ENCODE data around the gene DNAJC21.
"Not testable (repeated sequence)": the region's sequence is repeated elsewhere in the genome, so short reads cannot be mapped to it uniquely, and the experiment has no call there.

DNAJC21 gene

GRCh38 chr5:34918025-34918424, 11.3 kb upstream of the DNAJC21 start:
- DNase-seq (ENCODE audit: low read depth), result no peak
- TF ChIP-seq, protein P1, sequence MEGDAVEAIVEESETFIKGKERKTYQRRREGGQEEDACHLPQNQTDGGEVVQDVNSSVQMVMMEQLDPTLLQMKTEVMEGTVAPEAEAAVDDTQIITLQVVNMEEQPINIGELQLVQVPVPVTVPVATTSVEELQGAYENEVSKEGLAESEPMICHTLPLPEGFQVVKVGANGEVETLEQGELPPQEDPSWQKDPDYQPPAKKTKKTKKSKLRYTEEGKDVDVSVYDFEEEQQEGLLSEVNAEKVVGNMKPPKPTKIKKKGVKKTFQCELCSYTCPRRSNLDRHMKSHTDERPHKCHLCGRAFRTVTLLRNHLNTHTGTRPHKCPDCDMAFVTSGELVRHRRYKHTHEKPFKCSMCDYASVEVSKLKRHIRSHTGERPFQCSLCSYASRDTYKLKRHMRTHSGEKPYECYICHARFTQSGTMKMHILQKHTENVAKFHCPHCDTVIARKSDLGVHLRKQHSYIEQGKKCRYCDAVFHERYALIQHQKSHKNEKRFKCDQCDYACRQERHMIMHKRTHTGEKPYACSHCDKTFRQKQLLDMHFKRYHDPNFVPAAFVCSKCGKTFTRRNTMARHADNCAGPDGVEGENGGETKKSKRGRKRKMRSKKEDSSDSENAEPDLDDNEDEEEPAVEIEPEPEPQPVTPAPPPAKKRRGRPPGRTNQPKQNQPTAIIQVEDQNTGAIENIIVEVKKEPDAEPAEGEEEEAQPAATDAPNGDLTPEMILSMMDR (IDR thresholded peaks at IDR 0.05; ENCODE audit: low read depth, low read length, missing control alignments), result no peak
- H3K4me3 ChIP-seq (ENCODE audit: low read depth, low read length), result no peak overlapping the region; the same call in 1 of the 2 replicates

GRCh38 chr5:34919077-34919476, 10.3 kb upstream of the DNAJC21 start:
- TF ChIP-seq, protein P1 (IDR thresholded peaks at IDR 0.05; ENCODE audit: low read depth, low read length, missing control alignments), result no peak
- no peak overlapping the region for H3K4me3 ChIP-seq (ENCODE audit: low read depth, low read length)
- DNase-seq (ENCODE audit: low read depth), result no peak

DNA sequence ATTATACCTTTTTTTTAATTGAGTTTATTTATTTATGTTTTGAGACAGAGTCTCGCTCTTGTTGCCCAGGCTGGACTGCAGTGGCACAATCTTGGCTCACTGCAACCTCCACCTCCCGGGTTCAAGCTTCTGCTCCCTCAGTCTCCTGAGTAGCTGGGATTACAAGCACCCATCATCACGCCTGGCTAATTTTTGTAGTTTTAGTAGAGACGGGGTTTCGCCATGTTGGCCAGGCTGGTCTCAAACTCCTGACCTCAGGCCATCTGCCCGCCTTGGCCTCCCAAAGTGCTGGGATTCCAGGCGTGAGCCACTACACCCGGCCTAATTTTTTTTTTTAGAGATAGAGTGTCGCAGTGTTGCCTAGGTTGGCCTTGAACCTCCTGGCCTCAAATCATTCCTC, 6.1 kb upstream of the DNAJC21 start:
- not testable (repeated sequence) for DNase-seq (ENCODE audit: low read depth); H3K4me3 ChIP-seq (ENCODE audit: low read depth, low read length)

DNA sequence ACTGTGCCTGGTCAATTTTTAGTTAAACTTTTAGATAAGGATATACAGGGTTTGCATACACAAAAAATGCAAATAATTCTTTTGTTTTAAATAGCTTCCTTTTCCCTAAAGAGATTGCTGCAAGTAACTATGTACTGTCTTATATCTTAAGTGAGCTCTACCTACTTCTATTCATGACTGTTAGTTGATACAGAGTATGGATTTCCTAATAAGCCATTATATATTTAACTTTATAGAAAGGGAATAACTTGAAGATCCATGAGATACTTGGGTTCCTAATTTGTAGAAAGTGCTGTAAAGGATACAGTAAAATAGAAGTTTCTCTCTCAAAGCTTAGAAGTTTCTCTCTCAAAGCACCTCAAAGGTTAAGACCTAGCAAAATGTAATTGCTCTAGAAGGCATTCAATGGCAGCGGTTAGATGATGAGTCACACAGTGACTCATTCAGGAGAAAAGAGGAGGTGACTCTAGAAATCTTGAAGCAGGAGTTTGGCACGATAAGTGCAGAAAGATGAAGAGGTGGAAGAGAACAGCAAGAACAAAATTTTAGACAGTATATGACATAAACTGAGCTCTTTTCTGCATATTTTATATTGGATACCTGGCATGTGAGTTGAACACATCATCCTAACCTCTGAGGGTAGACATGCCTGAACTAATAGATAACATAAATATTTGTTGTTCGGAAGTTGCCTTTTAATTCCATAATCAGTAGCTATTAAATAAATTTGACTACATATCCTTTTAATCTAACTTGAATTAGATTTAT, 5.5 kb upstream of the DNAJC21 start:
- no peak for DNase-seq (ENCODE audit: low read depth)
- no peak overlapping the region for H3K4me3 ChIP-seq (ENCODE audit: low read depth, low read length)
- TF ChIP-seq, protein P1 (IDR thresholded peaks at IDR 0.05; ENCODE audit: low read depth, low read length, missing control alignments), result no peak

DNA sequence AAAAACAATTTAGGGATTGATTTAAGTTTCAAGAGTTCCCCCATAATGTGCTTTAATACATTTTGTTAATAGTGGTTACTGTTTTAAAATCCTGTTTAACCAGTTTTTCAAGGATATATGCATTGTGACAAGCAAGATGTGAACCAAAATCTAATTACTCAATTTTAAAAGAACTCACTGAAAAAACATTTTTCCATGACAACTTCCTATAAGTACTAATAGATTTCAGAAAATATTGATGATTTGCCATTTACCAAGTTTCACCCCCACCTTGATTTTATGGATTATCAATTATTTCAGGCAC, 4.9 kb upstream of the DNAJC21 start:
- TF ChIP-seq, protein P1 (IDR thresholded peaks at IDR 0.05; ENCODE audit: low read depth, low read length, missing control alignments), result no peak
- DNase-seq (ENCODE audit: low read depth), result no peak
- no peak overlapping the region for H3K4me3 ChIP-seq (ENCODE audit: low read depth, low read length)

DNA sequence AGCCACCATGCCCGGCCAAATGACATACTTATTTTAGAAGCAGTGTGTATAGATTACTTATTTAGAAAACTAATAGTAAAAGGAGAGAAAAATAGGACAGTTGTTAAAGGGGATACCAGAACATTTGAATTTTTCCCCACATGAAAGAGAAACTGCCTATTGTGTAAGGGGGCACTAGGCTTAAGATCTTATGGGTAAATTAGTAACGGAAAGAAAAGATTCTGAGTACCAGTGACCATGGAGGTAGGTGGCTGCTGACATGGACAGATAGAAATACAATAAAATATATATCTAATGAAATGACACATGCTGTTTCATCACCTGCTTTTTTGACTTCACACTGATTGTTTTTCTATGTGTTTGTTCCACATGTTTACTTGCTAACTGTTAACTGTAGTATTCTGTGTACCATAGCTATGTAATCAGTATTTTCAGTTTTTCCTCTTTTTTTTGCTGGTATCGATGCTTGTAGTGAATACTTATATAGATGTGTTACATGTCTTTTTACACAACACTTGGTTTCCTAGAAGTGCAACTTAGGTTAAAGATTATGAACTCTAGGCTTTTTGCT, 3.0 kb upstream of the DNAJC21 start:
- DNase-seq (ENCODE audit: low read depth), result no peak
- H3K4me3 ChIP-seq (ENCODE audit: low read depth, low read length), result no peak overlapping the region
- TF ChIP-seq, protein P1 (IDR thresholded peaks at IDR 0.05; ENCODE audit: low read depth, low read length, missing control alignments), result no peak

DNA sequence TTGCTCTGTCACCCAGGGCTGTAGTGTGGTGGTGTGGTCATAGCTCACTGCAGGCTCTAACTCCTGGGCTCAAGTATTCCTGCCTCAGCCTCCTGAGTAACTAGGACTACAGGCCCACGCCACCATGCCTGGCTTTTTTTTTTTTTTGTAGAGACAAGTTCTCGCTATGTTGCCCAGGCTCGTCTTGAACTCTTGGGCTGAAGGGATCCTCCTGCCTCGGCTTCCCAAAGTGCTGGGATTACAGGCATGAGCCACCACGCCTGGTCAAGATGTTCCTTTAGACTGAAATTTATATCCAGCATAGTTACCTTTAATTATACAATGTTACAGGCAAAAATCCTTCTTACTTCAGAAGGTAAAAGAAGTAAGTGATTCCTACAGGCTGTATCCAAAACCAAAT, 1.6 kb upstream of the DNAJC21 start:
- TF ChIP-seq, protein P1 (IDR thresholded peaks at IDR 0.05; ENCODE audit: low read depth, low read length, missing control alignments), result no peak
- no peak for DNase-seq (ENCODE audit: low read depth)
- H3K4me3 ChIP-seq (ENCODE audit: low read depth, low read length), result no peak overlapping the region
